HTERT RPE-1 (cell line): ENCODE measurements around the gene KIF5A.
"Not testable (repeated sequence)": the region's sequence is repeated elsewhere in the genome, so short reads cannot be mapped to it uniquely, and the experiment has no call there.

ENCODE experiments used
- in situ Hi-C: fragments of 300-500 bp; cut with MboI; formaldehyde crosslinking; loops from 4 replicates; pipeline ENCODE4 v1.14.3; 2020; ENCODE audit warnings: low sequenced_read_pairs

KIF5A gene

GRCh38 chr12:57553343-57554202 lies 3.7 kb downstream of the KIF5A start:
- in situ Hi-C loops: no loop called here

GRCh38 chr12:57554453-57554852 lies 4.6 kb downstream of the KIF5A start:
- in situ Hi-C loops: no loop called here

- in situ Hi-C loops: no loop called here
Measured at GRCh38 chr12:57554897-57555296, 5.1 kb downstream of the KIF5A start.

- in situ Hi-C loops: no loop called here
Measured at GRCh38 chr12:57558864-57559263, 9.0 kb downstream of the KIF5A start.

- in situ Hi-C loops: no loop called here
Measured at GRCh38 chr12:57560516-57560915, 10.7 kb downstream of the KIF5A start.

- in situ Hi-C loops: not testable (repeated sequence)
Measured at GRCh38 chr12:57561117-57561516, 11.3 kb downstream of the KIF5A start.

GRCh38 chr12:57563358-57563757 lies 13.5 kb downstream of the KIF5A start:
- in situ Hi-C loops: no loop called here

GRCh38 chr12:57564178-57564740 lies 14.4 kb downstream of the KIF5A start:
- in situ Hi-C loops: no loop called here

GRCh38 chr12:57568838-57569237 lies 19.0 kb downstream of the KIF5A start:
- in situ Hi-C loops: no loop called here

- in situ Hi-C loops: no loop called here
Measured at GRCh38 chr12:57569858-57570257, 20.0 kb downstream of the KIF5A start.

GRCh38 chr12:57570438-57570837 lies 20.6 kb downstream of the KIF5A start:
- in situ Hi-C loops: not testable (repeated sequence)

GRCh38 chr12:57571926-57572762 lies 22.3 kb downstream of the KIF5A start:
- in situ Hi-C loops: no loop called here

- in situ Hi-C loops: no loop called here
Measured at GRCh38 chr12:57574795-57575194, 25.0 kb downstream of the KIF5A start.

GRCh38 chr12:57575771-57576612 lies 26.1 kb downstream of the KIF5A start:
- in situ Hi-C loops: no loop called here

GRCh38 chr12:57576613-57577160 lies 26.8 kb downstream of the KIF5A start:
- in situ Hi-C loops: no loop called here

- in situ Hi-C loops: no loop called here
Measured at GRCh38 chr12:57577981-57578758, 28.3 kb downstream of the KIF5A start.

- in situ Hi-C loops: no loop called here
Measured at GRCh38 chr12:57579011-57579410, 29.2 kb downstream of the KIF5A start.

GRCh38 chr12:57579677-57580465 lies 30.0 kb downstream of the KIF5A start:
- in situ Hi-C loops: no loop called here

GRCh38 chr12:57580466-57580795 lies 30.6 kb downstream of the KIF5A start:
- in situ Hi-C loops: no loop called here
